Urinary bladder (tissue), 4 donors: ENCODE data around the gene PRR13. TPM values are rescaled to one million over a fixed set of nuclear protein-coding genes. Genes with fewer than 3 reads are reported as not detected.
A peak's percentile ranks its signal among the peaks of the same experiment; 100 is the strongest.
"Not testable (repeated sequence)": the region's sequence is repeated elsewhere in the genome, so short reads cannot be mapped to it uniquely, and the experiment has no call there.

Experiments used
- DNase-seq: peaks from one replicate; pipeline ENCODE4 v3.0.0-alpha.2; 2015; ENCODE audit errors: extremely low spot score
- H3K27ac ChIP-seq: one replicate; pipeline ENCODE4 v1.5.1; 2013; ENCODE audit warnings: low read depth, mild to moderate bottlenecking, moderate library complexity
- H3K36me3 ChIP-seq: one replicate; pipeline ENCODE4 v1.6.1; 2013; ENCODE audit warnings: mild to moderate bottlenecking, moderate library complexity; ENCODE audit not compliant: insufficient read depth
- H3K4me1 ChIP-seq: one replicate; pipeline ENCODE4 v1.6.1; 2013; ENCODE audit warnings: mild to moderate bottlenecking, moderate library complexity; ENCODE audit not compliant: insufficient read depth
- H3K4me3 ChIP-seq: one replicate; pipeline ENCODE4 v1.5.1; 2013; ENCODE audit warnings: low read depth, low read length
- WGBS: extraction: QIAGEN DNeasy Blood & Tissue Kit; methylation state at CpG from one replicate; pipeline ENCODE4 v1.1.7; 2013; 5-methylcytosine and 5-hydroxymethylcytosine counted together
- polyA plus RNA-seq: library from polyadenylated mRNA; stranded (reverse); fragments of 200-250 nt; gene quantifications from one replicate; pipeline ENCODE4 v1.2.3, GENCODE V29; 2013
- total RNA-seq: library from RNA; depleted of rRNA; stranded (reverse); fragments of >200 nt; gene quantifications from one replicate; pipeline ENCODE4 v1.2.3, GENCODE V29; 2014
- donor health status: healthy with polysubstance abuse.
- donor health status: healthy.

The PRR13 gene
- total and polyA plus RNA-seq, 2 donors = 22.0 to 198 TPM

DNA sequence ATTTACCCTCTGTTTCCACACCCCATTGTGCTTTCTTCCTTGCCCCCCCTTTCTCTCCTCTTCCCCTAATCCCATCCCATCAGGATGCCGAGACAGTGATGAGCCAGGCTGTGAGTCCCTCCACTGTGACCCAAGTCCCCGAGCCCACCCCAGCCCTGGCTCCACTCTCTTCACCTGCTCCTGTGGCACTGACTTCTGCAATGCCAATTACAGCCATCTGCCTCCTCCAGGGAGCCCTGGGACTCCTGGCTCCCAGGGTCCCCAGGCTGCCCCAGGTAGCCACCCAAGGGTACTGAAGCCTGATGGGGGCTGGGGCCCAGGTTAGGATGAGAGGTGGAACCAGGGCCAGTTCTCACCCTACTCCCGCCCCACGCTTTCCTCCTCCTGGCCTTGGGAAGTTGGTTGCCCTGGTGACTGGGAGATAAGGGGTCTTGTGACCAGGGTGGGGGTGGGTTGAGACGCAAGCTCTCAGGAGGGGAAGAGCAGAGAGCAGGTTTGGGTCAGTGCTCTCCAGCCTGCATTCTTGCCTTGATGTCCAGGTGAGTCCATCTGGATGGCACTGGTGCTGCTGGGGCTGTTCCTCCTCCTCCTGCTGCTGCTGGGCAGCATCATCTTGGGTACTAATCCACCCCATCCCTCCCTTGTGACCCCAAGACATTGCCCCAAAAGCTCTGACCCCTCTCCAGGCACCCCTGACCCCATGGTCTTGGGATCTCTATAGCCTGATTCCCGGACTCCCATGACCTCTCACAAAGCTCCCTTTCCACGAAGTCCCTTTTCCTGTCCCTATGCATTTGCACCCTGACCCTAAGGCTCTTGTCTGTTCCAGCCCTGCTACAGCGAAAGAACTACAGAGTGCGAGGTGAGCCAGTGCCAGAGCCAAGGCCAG, 16.7 kb upstream of the PRR13 start:
- 78% methylated on average over 9 of the region's 9 CpGs for WGBS
- no peaks in the 10 kb centered on the region for H3K36me3 ChIP-seq
- no peak overlapping the region for H3K4me3 ChIP-seq
- H3K27ac ChIP-seq = no peak overlapping the region
- no peaks in the 10 kb centered on the region for H3K4me1 ChIP-seq
- no peak for DNase-seq

DNA sequence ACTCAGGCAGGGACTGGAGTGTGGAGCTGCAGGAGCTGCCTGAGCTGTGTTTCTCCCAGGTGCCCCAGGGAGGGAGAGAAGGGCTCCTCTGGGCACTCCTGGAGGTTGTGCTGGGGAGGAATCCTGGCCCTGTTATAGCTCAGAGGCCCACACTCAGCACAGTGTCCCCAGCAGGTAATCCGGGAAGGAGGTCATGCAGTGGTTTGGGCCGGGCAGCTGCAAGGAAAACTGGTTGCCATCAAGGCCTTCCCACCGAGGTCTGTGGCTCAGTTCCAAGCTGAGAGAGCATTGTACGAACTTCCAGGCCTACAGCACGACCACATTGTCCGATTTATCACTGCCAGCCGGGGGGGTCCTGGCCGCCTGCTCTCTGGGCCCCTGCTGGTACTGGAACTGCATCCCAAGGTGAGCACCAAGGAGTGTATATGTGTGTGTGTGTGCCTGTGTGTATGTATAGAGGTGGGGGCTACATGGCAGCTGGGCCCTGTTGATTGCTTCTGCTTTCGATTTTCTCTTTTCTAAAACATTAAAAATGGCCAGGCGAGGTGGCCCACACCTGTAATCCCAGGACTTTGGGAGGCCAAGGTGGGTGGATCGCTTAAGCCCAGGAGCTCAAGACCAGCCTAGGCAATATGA, 15.9 kb upstream of the PRR13 start:
- Histone ChIP-seq H3K27ac (no peak overlapping the region), H3K4me3 (no peak overlapping the region), H3K4me1 (no peaks in the 10 kb centered on the region), H3K36me3 (no peaks in the 10 kb centered on the region)
- DNase-seq = no peak
- WGBS = 71% methylated on average over 11 of the region's 11 CpGs

DNA sequence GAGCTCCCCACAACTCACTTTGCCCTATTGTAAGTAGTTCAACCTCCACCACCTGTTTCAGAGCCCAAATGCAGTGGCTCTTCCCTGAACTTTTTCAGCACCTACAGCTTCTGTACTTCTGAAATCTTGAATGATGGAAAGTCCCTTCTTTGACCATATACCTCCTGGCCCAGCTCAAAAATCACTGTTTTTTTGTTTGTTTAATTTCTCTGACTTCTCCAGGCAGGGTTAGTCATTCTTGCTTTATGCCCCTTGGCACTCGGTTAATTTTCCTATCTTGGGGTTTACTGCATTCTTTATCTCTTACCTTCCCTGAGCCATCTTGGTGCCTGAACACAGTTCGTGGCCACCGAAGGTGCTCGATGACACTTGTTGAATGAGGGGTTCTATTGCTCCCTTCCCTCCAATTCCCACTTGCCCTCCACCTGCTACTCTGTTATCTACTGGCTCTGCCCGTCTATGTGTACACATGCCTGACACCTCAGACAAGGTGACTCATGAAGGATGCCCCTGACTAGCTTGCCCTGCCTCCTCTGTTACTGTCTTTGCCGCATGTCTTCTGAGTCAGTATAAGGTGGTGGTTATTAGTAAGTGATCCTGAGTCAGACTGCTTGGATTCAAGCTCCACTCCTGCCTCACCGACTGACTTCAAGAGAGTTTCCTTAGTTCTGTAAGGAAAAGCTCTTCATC, 13.5 kb upstream of the PRR13 start:
- WGBS = 78% methylated on average over 7 of the region's 7 CpGs
- DNase-seq = no peak
- Histone ChIP-seq H3K4me1 (no peaks in the 10 kb centered on the region), H3K36me3 (no peaks in the 10 kb centered on the region), H3K4me3 (no peak overlapping the region), H3K27ac (no peak overlapping the region)

DNA sequence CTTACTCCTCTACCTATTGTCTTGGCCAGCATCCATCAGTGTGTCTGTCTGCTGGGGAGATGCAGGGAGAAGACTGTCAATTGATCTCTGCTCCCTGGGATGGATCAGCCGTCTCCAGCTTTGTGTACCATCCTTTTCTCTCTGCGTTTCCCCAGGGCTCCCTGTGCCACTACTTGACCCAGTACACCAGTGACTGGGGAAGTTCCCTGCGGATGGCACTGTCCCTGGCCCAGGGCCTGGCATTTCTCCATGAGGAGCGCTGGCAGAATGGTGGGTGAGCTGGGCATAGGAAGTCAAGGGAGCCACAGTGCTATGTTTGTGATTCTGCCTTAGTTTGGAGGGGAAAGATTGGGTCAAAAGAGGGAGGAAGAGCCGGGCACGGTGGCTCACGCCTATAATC, 12.8 kb upstream of the PRR13 start:
- 93% methylated on average over 7 of the region's 7 CpGs for WGBS
- DNase-seq = no peak
- no peaks in the 10 kb centered on the region for H3K4me1 ChIP-seq

DNA sequence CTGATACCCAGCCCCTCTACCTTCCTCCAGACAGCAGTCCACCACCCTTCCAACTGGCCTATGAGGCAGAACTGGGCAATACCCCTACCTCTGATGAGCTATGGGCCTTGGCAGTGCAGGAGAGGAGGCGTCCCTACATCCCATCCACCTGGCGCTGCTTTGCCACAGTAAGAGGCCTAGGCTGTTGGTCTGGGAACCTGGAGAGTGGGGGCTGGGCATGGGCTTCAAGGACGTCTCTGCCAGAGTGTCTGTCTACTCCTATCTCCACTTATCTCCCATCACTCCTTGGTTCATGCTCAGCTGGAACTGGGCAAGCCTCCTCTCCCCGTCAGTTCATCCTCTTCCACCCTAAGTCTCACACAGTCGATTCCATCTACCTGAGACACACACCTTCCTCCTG, 11.4 kb upstream of the PRR13 start:
- Histone ChIP-seq H3K4me1 (no peaks in the 10 kb centered on the region), H3K4me3 (no peak overlapping the region), H3K36me3 (no peaks in the 10 kb centered on the region), H3K27ac (no peak overlapping the region)
- no peak for DNase-seq
- 85% methylated on average over 5 of the region's 5 CpGs for WGBS

More for the DNA sequence above, 12.8 kb upstream of the PRR13 start:
- Histone ChIP-seq H3K27ac (no peak overlapping the region), H3K4me3 (no peak overlapping the region), H3K36me3 (no peaks in the 10 kb centered on the region)

DNA sequence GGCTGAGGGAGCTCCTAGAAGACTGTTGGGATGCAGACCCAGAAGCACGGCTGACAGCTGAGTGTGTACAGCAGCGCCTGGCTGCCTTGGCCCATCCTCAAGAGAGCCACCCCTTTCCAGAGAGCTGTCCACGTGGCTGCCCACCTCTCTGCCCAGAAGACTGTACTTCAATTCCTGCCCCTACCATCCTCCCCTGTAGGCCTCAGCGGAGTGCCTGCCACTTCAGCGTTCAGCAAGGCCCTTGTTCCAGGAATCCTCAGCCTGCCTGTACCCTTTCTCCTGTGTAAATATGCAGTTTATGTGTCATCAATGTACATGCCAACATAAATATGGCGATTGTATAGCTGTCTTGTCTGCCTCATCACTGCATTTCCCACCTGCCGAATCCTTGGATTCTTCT, 10.3 kb upstream of the PRR13 start:
- 81% methylated on average over 7 of the region's 7 CpGs for WGBS
- Histone ChIP-seq H3K27ac (no peak overlapping the region), H3K4me1 (no peaks in the 10 kb centered on the region), H3K36me3 (no peaks in the 10 kb centered on the region), H3K4me3 (no peak overlapping the region)
- DNase-seq = no peak

DNA sequence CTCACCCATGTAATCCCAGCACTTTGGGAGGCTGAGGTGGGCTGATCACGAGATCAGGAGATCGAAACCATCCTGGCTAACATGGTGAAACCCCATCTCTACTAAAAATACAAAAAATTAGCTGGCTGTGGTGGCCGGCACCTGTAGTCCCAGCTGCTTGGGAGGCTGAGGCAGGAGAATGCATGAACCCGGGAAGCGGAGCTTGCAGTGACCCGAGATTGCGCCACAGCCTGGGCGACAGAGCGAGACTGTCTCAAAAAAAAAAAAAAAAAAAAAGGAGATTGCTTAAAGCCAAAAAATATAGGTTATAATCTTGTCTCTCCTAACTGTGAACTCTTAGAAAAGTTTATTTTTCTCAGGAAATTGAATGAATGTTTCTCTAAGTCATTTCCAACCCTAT, 6.2 kb upstream of the PRR13 start:
- not testable (repeated sequence) for H3K36me3 ChIP-seq, DNase-seq, H3K27ac ChIP-seq, H3K4me1 ChIP-seq, H3K4me3 ChIP-seq
- WGBS = 97% methylated on average over 9 of the region's 9 CpGs

DNA sequence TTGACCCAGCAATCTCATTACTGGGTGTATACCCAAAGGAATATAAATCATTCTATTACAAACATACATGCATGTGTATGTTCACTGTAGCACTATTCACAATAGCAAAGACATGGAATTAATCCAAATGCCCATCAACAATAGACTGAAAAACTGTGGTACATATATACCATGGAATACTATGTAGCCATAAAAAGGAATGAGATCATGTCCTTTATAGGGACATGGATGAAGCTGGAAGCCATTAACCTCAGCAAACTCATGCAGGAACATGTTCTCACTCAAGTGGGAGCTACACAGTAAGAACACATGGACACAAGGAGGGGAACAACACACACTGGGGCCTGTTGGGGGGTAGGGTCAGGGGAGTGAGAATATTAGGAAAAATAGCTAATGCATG, 2.0 kb upstream of the PRR13 start:
- not testable (repeated sequence) for H3K36me3 ChIP-seq, DNase-seq, H3K4me1 ChIP-seq, H3K4me3 ChIP-seq, H3K27ac ChIP-seq

DNA sequence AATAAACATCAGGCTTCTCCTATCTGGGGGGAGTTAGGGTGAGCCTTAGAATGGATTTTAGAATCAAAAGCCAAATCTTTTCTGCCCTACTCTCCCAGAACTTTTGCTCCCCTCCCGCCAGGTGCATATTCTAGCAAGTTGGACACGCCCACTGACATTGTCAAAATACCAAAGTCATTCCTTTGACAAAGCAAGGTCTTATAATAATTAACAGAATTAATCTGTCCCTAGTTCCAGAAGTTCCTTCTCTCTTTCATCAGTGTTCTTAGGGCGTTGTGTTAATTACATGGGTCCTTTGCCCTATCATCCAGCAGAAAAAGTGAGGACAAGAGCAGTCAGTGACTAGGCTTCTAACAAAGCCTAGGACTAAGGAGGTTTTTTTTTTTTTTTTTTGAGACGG, 2.4 kb downstream of the PRR13 start:
- peaks cover 2% of the 10 kb centered on the region for H3K4me1 ChIP-seq
- 95% methylated on average over 4 of the region's 4 CpGs for WGBS
- DNase-seq = no peak
- H3K4me3 ChIP-seq = no peak overlapping the region
- H3K27ac ChIP-seq = no peak overlapping the region
- no peaks in the 10 kb centered on the region for H3K36me3 ChIP-seq

DNA sequence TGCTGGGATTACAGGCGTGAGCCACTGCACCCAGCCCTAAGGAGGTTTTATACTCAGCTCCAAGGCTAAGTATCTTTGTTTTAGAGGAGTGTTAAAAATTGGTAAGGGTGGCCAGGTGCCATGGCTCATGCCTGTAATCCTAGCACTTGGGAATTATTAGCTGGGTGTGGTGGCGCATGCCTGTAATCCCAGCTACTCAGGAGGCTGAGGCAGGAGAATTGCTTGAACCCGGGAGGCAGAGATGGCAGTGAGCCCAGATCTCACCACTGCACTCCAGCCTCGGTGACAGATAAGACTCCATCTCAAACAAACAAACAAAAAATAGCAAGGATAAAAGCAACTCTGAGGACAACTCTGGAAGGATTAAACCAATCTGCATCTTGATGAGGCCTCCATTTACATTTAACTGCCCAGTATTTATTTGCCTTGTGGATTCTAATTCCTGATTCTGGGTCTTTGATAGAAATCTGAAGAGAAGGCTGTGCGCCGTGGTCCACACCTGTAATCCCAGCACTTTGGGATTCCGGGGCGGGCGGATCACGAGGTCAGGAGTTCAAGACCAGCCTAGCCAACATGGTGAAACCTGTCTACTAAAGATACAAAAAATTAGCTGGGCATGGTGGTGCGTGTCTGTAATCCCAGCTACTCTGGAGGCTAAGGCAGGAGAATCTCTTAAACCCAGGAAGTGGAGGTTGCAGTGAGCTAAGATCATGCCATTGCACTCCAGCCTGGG, 3.2 kb downstream of the PRR13 start:
- not testable (repeated sequence) for H3K4me1 ChIP-seq, H3K36me3 ChIP-seq, H3K4me3 ChIP-seq, H3K27ac ChIP-seq, DNase-seq
- WGBS = 89% methylated on average over 11 of the region's 11 CpGs

DNA sequence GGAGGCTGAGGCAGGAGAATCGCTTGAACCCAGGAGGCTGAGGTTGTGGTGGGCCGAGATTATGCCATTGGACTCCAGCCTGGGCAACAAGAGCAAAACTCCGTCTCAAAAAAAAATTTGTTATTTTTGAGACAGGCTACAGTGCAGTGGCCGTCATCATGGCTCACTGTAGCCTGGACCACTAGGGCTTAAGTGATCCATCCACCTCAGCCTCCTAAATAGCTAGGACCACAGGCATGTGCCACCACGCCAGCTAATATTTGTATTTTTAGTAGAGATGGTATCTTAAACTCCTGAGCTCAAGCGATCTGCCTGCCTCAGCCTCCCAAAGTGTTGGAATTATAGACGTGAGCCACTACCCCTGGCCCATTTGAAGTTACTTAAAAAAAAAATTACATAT, 9.4 kb downstream of the PRR13 start:
- Histone ChIP-seq H3K36me3 (peaks cover 2% of the 10 kb centered on the region), H3K27ac (no peak overlapping the region), H3K4me3 (no peak overlapping the region), H3K4me1 (no peaks in the 10 kb centered on the region)
- WGBS = 90% methylated on average over 7 of the region's 7 CpGs
- DNase-seq = no peak

DNA sequence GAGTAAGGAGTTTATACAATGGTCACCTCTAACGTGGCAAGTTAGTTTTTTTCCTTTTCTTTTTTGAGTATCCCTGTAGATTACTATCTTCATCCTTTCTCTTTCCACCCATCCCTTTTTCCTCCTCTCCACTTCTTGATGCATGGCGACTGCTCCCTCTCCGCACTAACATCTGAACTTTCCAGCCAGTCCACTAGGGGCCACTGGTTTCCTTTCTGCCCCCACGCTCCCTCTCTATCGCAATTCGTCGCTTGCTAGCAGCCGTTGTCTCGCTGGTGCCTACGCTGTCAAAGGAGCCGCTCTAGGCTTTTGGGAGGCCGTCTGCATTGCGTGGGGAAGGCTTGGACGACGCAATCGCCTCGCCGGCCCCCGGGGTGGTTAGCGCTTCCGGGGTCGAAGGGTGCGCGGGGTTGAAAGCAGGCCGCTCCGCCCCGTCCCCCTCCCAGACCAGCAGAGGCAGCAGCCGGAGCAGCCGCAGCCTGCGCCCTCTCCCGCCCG, 10.2 kb downstream of the PRR13 start, which contains the start of gene PCBP2:
TSS of gene PCBP2 (plus strand) at position 442 of the 498 bp plus-strand sequence. CDS start 2,699 bp downstream, outside the sequence.
- WGBS = under 1% methylated on average over 32 of the region's 32 CpGs
- Histone ChIP-seq H3K4me1 (no peaks in the 10 kb centered on the region), H3K27ac (peak within 1 kb of the TSS; percentile 93), H3K36me3 (peaks cover 2% of the 10 kb centered on the region), H3K4me3 (peak within 1 kb of the TSS; percentile 70)
- peak; percentile 98 for DNase-seq
